ENCODE results near the gene DTHD1. TPM values are rescaled to one million over a fixed set of nuclear protein-coding genes. Genes with fewer than 3 reads are reported as not detected.

The DTHD1 gene
- total and polyA plus RNA-seq, 4 donors = 0.06 to 0.42 (median 0.07) TPM; not detected in 1

DNA sequence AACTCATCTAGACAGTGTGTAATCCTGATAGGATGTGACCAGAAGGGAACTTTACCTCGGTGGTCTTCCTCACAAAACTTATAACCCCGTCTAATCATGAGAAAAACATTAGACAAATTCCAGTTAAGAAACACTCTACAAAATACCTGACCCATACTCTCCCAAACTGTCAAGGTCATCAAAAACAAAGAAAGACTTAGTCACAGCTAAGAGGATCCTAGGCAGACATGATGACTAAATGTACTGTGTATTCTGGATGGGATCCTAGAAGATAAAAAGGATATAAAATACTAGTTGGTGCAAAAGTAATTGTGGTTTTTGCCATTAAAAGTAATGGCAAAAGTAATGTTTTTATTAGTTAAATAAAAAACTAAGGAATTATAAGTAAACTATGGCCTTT is 81.6 kb downstream of the DTHD1 start (continued):
- no peak for TF ChIP-seq HNF4G (IDR thresholded peaks at IDR 0.05)
- TF ChIP-seq, protein P1, sequence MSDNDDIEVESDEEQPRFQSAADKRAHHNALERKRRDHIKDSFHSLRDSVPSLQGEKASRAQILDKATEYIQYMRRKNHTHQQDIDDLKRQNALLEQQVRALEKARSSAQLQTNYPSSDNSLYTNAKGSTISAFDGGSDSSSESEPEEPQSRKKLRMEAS (IDR thresholded peaks at IDR 0.05) = no peak

DNA sequence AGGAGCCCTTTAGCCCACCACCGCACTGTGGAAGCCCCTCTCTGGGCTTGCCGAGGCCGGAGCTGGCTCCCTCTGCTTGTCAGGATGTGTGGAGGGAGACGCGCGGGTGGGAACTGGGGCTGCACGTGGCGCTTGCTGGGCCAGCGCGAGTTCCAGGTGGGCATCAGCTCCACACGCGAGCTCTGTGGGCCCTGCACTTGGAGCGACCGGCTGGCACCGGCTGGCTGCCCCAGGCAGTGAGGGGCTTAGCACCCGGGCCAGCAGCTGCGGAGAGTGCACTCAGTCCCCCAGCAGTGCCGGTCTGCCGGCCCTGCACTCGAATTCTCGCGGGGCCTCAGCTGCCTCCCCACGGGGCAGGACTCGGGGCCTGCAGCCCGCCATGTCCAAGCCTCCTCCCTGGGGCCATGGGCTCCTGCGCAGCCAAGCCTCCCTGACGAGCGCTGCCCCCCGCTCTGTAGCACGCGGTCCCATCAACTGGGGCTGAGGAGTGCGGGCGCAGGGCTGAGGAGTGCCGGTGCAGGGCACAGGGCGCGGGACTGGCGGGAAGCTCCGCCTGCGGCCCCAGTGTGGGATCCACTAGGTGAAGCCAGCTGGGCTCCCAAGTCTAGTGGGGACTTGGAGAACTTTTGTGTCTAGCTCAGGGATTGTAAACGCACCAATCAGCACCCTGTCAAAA is 93.6 kb downstream of the DTHD1 start:
- Histone ChIP-seq H3K36me3 (ENCODE audit: control insufficient read depth in 4 of 4, insufficient read depth in 3 of 4, low read depth in 1 of 4, low read length in 3 of 4) (no peaks in the 10 kb centered on the region), H3K27ac (ENCODE audit: low read depth in 1 of 2, low read length in 2 of 2) (no peak overlapping the region), H3K4me1 (ENCODE audit: control insufficient read depth in 4 of 4, insufficient read depth in 4 of 4, low read length in 3 of 4) (no peaks in the 10 kb centered on the region), H3K4me3 (ENCODE audit: low read depth in 1 of 3, low read length in 3 of 3) (no peak overlapping the region), H3K27me3 (ENCODE audit: control insufficient read depth in 4 of 4, insufficient read depth in 4 of 4, low read length in 3 of 4) (no peaks in the 10 kb centered on the region), H3K9ac (ENCODE audit: low read depth in 1 of 2, low read length in 2 of 2) (no peak overlapping the region), H3K9me3 (ENCODE audit: control insufficient read depth in 4 of 4, low read length in 3 of 4) (peaks cover 0 to 5% (median 1%) of the 10 kb centered on the region in 4 donors)
- DNase-seq (ENCODE audit: low spot score) = no peak
- 94% methylated on average over 40 of the region's 40 CpGs for WGBS
- no peak for TF ChIP-seq TAF1 (conservative IDR thresholded peaks at IDR 0.05)
- no peak for TF ChIP-seq SP1 (IDR thresholded peaks at IDR 0.05)
- TF ChIP-seq EGR1 (IDR thresholded peaks at IDR 0.05; ENCODE audit: low read depth in 2 of 2) = no peak
- no peak for TF ChIP-seq REST (IDR thresholded peaks at IDR 0.05)
- TF ChIP-seq RAD21 (IDR thresholded peaks at IDR 0.05) = no peak
- no peak for TF ChIP-seq GABPA (IDR thresholded peaks at IDR 0.05 in 1 of 2, conservative IDR thresholded peaks at IDR 0.05 in 1 of 2)
- no peak for TF ChIP-seq FOXA1 (IDR thresholded peaks at IDR 0.05)

DNA sequence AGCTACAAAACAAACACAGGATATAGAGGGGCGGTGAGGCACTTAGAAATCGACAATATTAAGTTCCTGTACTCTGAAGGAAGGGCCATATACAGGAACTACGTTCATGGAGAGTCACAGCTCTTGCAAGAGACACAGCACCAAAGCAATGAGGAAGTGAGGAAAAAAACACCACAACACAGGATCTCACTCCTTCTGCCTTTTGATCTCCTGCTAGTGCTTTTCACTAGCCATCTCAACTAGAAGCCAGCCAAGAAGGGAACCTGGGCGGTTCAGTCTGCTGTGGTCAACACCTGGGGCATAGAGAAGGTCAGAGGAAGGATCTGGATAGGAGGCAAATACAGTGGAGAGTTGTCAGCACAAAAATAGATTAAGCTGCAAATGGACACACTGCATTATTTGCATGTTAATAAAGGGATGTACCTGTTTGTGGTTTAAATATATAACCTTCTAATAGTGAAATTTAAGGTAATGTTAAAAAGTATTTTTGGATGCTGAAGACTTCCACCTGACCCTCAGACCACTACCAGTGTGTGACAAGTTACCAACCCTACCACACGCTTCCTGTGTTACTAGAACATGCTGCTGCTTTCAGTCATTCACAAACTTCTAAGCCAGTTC is 104.6 kb downstream of the DTHD1 start:
- WGBS = 52% methylated on average over 5 of the region's 5 CpGs
- peaks cover 0 to 2% (median 0%) of the 10 kb centered on the region in 4 donors for H3K27me3 ChIP-seq (ENCODE audit: control insufficient read depth in 4 of 4, insufficient read depth in 4 of 4, low read length in 3 of 4)
- H3K4me1 ChIP-seq (ENCODE audit: control insufficient read depth in 4 of 4, insufficient read depth in 4 of 4, low read length in 3 of 4) = no peaks in the 10 kb centered on the region
- no peaks in the 10 kb centered on the region for H3K36me3 ChIP-seq (ENCODE audit: control insufficient read depth in 4 of 4, insufficient read depth in 3 of 4, low read depth in 1 of 4, low read length in 3 of 4)
- DNase-seq (ENCODE audit: low spot score) = no peak
- peak in 1 of 2 donors; percentile 15 for TF ChIP-seq GABPA (IDR thresholded peaks at IDR 0.05 in 1 of 2, conservative IDR thresholded peaks at IDR 0.05 in 1 of 2)
- TF ChIP-seq FOXA2 (IDR thresholded peaks at IDR 0.05) = no peak
- no peak overlapping the region for H3K4me3 ChIP-seq (ENCODE audit: low read depth in 1 of 3, low read length in 3 of 3)
- no peak overlapping the region for H3K9ac ChIP-seq (ENCODE audit: low read depth in 1 of 2, low read length in 2 of 2)
- H3K27ac ChIP-seq (ENCODE audit: low read depth in 1 of 2, low read length in 2 of 2) = no peak overlapping the region
- H3K9me3 ChIP-seq (ENCODE audit: control insufficient read depth in 4 of 4, low read length in 3 of 4) = no peaks in the 10 kb centered on the region

DNA sequence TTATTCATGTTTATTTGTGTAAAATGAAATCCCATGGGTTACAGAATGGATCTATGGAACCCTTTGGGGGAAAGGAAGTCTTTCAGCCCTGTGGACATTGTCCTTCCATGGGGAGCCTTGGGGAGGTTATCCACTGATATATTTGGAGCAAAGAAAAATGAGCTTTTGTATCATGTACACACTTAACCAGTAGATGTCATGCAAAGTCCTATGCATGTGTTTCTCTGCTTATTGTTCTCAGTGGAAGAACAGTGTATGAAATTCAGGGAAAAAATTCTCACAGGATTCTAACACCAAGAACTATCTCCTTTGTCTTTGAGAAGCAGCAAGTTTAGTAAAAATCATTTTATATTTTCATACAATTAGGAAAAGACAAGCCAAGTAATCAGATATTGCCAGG is 105.3 kb downstream of the DTHD1 start:
- TF ChIP-seq NR2F2 (IDR thresholded peaks at IDR 0.05) = no peak
- TF ChIP-seq RAD21 (IDR thresholded peaks at IDR 0.05) = peak; percentile 27 to 44
- H3K36me3 ChIP-seq (ENCODE audit: control insufficient read depth in 4 of 4, insufficient read depth in 3 of 4, low read depth in 1 of 4, low read length in 3 of 4) = no peaks in the 10 kb centered on the region
- no peak overlapping the region for H3K9ac ChIP-seq (ENCODE audit: low read depth in 1 of 2, low read length in 2 of 2)
- H3K9me3 ChIP-seq (ENCODE audit: control insufficient read depth in 4 of 4, low read length in 3 of 4) = no peaks in the 10 kb centered on the region
- H3K4me3 ChIP-seq (ENCODE audit: low read depth in 1 of 3, low read length in 3 of 3) = no peak overlapping the region
- H3K27ac ChIP-seq (ENCODE audit: low read depth in 1 of 2, low read length in 2 of 2) = no peak overlapping the region
- DNase-seq (ENCODE audit: low spot score) = no peak
- H3K27me3 ChIP-seq (ENCODE audit: control insufficient read depth in 4 of 4, insufficient read depth in 4 of 4, low read length in 3 of 4) = peaks cover 0 to 2% (median 0%) of the 10 kb centered on the region in 4 donors
- H3K4me1 ChIP-seq (ENCODE audit: control insufficient read depth in 4 of 4, insufficient read depth in 4 of 4, low read length in 3 of 4) = no peaks in the 10 kb centered on the region

All from liver (tissue), 9 donors.